T-helper 2 cell treated with Interferon-gamma antibody and Interleukin-4, amounts not matched to agents 5 μg/mL and 100 μg/mL, for 36 hours (primary cell): ENCODE results near the gene PDGFD.

Experiments used
- DNase-seq: peaks from one replicate; pipeline ENCODE4 v3.0.0; 2021; ENCODE audit warnings: low spot score
- H3K27ac Mint-ChIP-seq: one replicate; pipeline ENCODE4 v1.8.0; 2021; ENCODE audit warnings: mild to moderate bottlenecking, mixed read lengths
- H3K27me3 Mint-ChIP-seq: one replicate; pipeline ENCODE4 v1.8.0; 2021; ENCODE audit warnings: low read depth, mixed read lengths
- H3K36me3 Mint-ChIP-seq: one replicate; pipeline ENCODE4 v1.8.0; 2021; ENCODE audit warnings: low read depth, mixed read lengths
- H3K4me1 Mint-ChIP-seq: one replicate; pipeline ENCODE4 v1.8.0; 2021; ENCODE audit warnings: low read depth, mixed read lengths
- H3K4me3 Mint-ChIP-seq: one replicate; pipeline ENCODE4 v1.8.0; 2022; ENCODE audit warnings: mild to moderate bottlenecking, moderate library complexity, mixed read lengths
- H3K9me3 Mint-ChIP-seq: one replicate; pipeline ENCODE4 v1.8.0; 2021; ENCODE audit warnings: mixed read lengths

Gene PDGFD

GRCh38 chr11:104046331-104046730 lies 117.6 kb downstream of the PDGFD start:
- H3K27me3 Mint-ChIP-seq = no peaks in the 10 kb centered on the region
- no peaks in the 10 kb centered on the region for H3K9me3 Mint-ChIP-seq
- H3K27ac Mint-ChIP-seq = no peak overlapping the region
- no peaks in the 10 kb centered on the region for H3K36me3 Mint-ChIP-seq
- no peaks in the 10 kb centered on the region for H3K4me1 Mint-ChIP-seq
- DNase-seq = no peak
- no peak overlapping the region for H3K4me3 Mint-ChIP-seq

DNA sequence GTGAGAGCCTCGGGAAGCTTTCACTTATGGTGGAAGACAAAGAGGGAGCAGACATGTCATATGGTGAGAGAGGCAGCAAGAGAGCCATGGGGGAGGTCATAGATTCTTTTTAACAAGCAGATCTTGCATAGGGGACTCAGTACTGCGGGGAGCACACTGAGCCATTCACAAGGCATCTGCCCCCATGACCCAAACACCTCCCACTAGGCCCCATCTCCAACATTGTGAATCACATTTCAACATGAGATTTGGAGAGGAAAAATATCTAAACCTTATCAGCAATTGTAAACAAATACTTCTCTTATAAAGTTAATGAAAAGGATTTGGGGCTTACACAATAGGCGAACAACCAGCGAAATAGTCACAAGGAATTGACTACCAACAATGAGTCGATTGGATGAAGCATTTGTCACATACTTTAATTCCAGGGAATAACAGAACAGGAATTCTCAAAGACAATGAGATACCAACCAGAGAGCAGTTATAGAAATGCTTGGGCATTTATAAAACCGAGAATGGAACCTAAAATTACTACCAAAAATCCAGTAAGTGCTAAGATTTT lies 120.2 kb downstream of the PDGFD start:
- H3K4me3 Mint-ChIP-seq = no peak overlapping the region
- no peaks in the 10 kb centered on the region for H3K4me1 Mint-ChIP-seq
- no peaks in the 10 kb centered on the region for H3K36me3 Mint-ChIP-seq
- H3K27ac Mint-ChIP-seq = no peak overlapping the region
- no peak for DNase-seq
- no peaks in the 10 kb centered on the region for H3K27me3 Mint-ChIP-seq
- no peaks in the 10 kb centered on the region for H3K9me3 Mint-ChIP-seq

GRCh38 chr11:104043142-104043541 lies 120.8 kb downstream of the PDGFD start:
- H3K27ac Mint-ChIP-seq = no peak overlapping the region
- no peaks in the 10 kb centered on the region for H3K9me3 Mint-ChIP-seq
- no peaks in the 10 kb centered on the region for H3K27me3 Mint-ChIP-seq
- no peak overlapping the region for H3K4me3 Mint-ChIP-seq
- DNase-seq = no peak
- no peaks in the 10 kb centered on the region for H3K4me1 Mint-ChIP-seq
- H3K36me3 Mint-ChIP-seq = no peaks in the 10 kb centered on the region

- Mint-ChIP-seq H3K27me3 (no peaks in the 10 kb centered on the region), H3K27ac (no peak overlapping the region), H3K9me3 (no peaks in the 10 kb centered on the region), H3K36me3 (no peaks in the 10 kb centered on the region), H3K4me3 (no peak overlapping the region), H3K4me1 (no peaks in the 10 kb centered on the region)
- DNase-seq = no peak
Observed at GRCh38 chr11:104041792-104042191, 122.2 kb downstream of the PDGFD start.

DNA sequence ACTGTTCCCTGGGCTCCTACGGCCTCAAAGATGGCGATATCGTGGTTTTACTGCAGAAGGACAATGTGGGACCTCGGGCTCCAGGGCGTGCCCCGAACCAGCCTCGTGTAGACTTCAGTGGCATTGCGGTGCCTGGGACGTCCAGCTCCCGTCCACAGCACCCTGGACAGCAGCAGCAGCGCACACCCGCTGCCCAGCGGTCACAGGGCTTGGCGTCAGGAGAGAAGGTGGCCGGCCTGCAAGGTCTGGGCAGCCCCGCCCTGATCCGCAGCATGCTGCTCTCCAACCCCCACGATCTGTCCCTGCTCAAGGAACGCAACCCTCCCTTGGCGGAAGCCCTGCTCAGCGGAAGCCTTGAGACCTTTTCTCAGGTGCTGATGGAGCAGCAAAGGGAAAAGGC lies 127.0 kb downstream of the PDGFD start:
- Mint-ChIP-seq H3K36me3 (no peaks in the 10 kb centered on the region), H3K4me3 (no peak overlapping the region), H3K4me1 (no peaks in the 10 kb centered on the region), H3K9me3 (no peaks in the 10 kb centered on the region), H3K27me3 (no peaks in the 10 kb centered on the region), H3K27ac (no peak overlapping the region)
- DNase-seq = no peak

GRCh38 chr11:104036588-104036987 lies 127.4 kb downstream of the PDGFD start, which contains the start of gene DDI1:
Gene DDI1, plus strand, starts transcription at chr11:104036640. Its CDS starts 183 bp downstream, at chr11:104036823.
- H3K27ac Mint-ChIP-seq = no peak within 1 kb of the TSS
- no peak within 1 kb of the TSS for H3K4me3 Mint-ChIP-seq
- H3K4me1 Mint-ChIP-seq = no peaks in the 10 kb centered on the region
- H3K27me3 Mint-ChIP-seq = no peaks in the 10 kb centered on the region
- DNase-seq = no peak
- H3K36me3 Mint-ChIP-seq = no peaks in the 10 kb centered on the region
- no peaks in the 10 kb centered on the region for H3K9me3 Mint-ChIP-seq

DNA sequence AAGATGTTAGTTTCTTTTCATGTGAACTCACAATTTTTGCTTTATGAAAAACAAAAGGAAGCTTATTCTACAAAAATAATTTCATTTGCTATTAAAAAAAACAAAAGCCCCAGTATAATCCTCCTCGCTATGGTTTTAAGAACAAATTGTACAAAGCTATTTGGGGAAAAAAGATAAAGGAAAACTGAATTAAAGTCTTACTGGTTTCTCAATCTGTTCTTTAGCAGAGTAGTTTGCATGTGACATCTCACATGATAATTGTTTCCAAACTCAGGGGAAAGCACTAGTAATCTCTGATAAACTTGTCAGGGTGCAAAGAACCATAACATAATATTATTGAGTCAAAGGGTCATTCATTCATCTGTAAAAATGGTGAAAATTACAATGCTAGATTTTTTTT lies 130.4 kb downstream of the PDGFD start:
- no peak for DNase-seq
- H3K27me3 Mint-ChIP-seq = no peaks in the 10 kb centered on the region
- no peak overlapping the region for H3K4me3 Mint-ChIP-seq
- H3K36me3 Mint-ChIP-seq = no peaks in the 10 kb centered on the region
- no peaks in the 10 kb centered on the region for H3K9me3 Mint-ChIP-seq
- H3K27ac Mint-ChIP-seq = no peak overlapping the region
- H3K4me1 Mint-ChIP-seq = no peaks in the 10 kb centered on the region

GRCh38 chr11:104033134-104033533 lies 130.8 kb downstream of the PDGFD start:
- no peaks in the 10 kb centered on the region for H3K4me1 Mint-ChIP-seq
- no peaks in the 10 kb centered on the region for H3K9me3 Mint-ChIP-seq
- DNase-seq = no peak
- no peak overlapping the region for H3K27ac Mint-ChIP-seq
- H3K4me3 Mint-ChIP-seq = no peak overlapping the region
- H3K36me3 Mint-ChIP-seq = no peaks in the 10 kb centered on the region
- H3K27me3 Mint-ChIP-seq = no peaks in the 10 kb centered on the region

GRCh38 chr11:104028476-104029263 lies 135.3 kb downstream of the PDGFD start:
- no peaks in the 10 kb centered on the region for H3K36me3 Mint-ChIP-seq
- no peaks in the 10 kb centered on the region for H3K4me1 Mint-ChIP-seq
- DNase-seq = no peak
- no peak overlapping the region for H3K27ac Mint-ChIP-seq
- no peaks in the 10 kb centered on the region for H3K27me3 Mint-ChIP-seq
- no peaks in the 10 kb centered on the region for H3K9me3 Mint-ChIP-seq
- no peak overlapping the region for H3K4me3 Mint-ChIP-seq

- no peak overlapping the region for H3K4me3 Mint-ChIP-seq
- H3K36me3 Mint-ChIP-seq = no peaks in the 10 kb centered on the region
- DNase-seq = no peak
- no peaks in the 10 kb centered on the region for H3K27me3 Mint-ChIP-seq
- H3K9me3 Mint-ChIP-seq = no peaks in the 10 kb centered on the region
- H3K4me1 Mint-ChIP-seq = no peaks in the 10 kb centered on the region
- no peak overlapping the region for H3K27ac Mint-ChIP-seq
Observed at GRCh38 chr11:104024572-104024971, 139.4 kb downstream of the PDGFD start.

GRCh38 chr11:104015649-104016415 lies 148.1 kb downstream of the PDGFD start:
- H3K36me3 Mint-ChIP-seq = no peaks in the 10 kb centered on the region
- DNase-seq = no peak
- no peaks in the 10 kb centered on the region for H3K4me1 Mint-ChIP-seq
- no peak overlapping the region for H3K27ac Mint-ChIP-seq
- no peaks in the 10 kb centered on the region for H3K27me3 Mint-ChIP-seq
- no peak overlapping the region for H3K4me3 Mint-ChIP-seq
- H3K9me3 Mint-ChIP-seq = no peaks in the 10 kb centered on the region

- Mint-ChIP-seq H3K4me1 (no peaks in the 10 kb centered on the region), H3K9me3 (no peaks in the 10 kb centered on the region), H3K27me3 (no peaks in the 10 kb centered on the region), H3K4me3 (no peak overlapping the region), H3K36me3 (no peaks in the 10 kb centered on the region), H3K27ac (no peak overlapping the region)
- DNase-seq = no peak
Observed at GRCh38 chr11:104011044-104011443, 152.9 kb downstream of the PDGFD start.

DNA sequence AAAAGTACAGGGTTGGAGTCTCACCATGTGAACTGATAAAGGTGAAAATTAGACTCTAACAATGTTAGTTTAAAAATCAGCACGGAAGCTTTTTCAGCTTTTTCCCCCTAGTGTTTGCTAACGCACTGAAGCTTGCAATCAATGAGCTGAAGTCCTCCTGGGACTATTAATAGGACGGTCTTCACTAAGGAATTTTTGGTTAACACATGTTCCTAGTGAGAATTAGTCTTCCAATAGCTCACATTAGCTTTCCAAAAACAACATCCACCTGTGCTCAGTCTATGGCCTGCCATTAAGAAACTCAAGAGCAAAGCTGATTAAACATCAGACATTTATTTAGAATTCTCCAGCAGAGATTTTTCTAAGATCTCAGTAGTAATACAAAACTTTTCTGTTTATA lies 154.2 kb downstream of the PDGFD start:
- Mint-ChIP-seq H3K4me3 (no peak overlapping the region), H3K4me1 (no peaks in the 10 kb centered on the region), H3K27ac (no peak overlapping the region), H3K27me3 (no peaks in the 10 kb centered on the region), H3K9me3 (no peaks in the 10 kb centered on the region), H3K36me3 (no peaks in the 10 kb centered on the region)
- DNase-seq = no peak

- H3K27me3 Mint-ChIP-seq = no peaks in the 10 kb centered on the region
Observed at GRCh38 chr11:104005234-104005855, 158.6 kb downstream of the PDGFD start.

More at GRCh38 chr11:104005234-104005855, 158.6 kb downstream of the PDGFD start:
- Mint-ChIP-seq H3K4me3 (no peak overlapping the region), H3K4me1 (no peaks in the 10 kb centered on the region), H3K36me3 (no peaks in the 10 kb centered on the region), H3K9me3 (no peaks in the 10 kb centered on the region), H3K27ac (no peak overlapping the region)
- DNase-seq = no peak
